Neural cell (in vitro differentiated cells): ENCODE results near the gene ATP11A. TPM values are rescaled to one million over a fixed set of nuclear protein-coding genes. Genes with fewer than 3 reads are reported as not detected.

ENCODE experiments used
- H2AFZ ChIP-seq: fragments of 200-600, 300-800 bp; sonication (generic), shearing (Covaris generic); 2 replicates; pipeline ENCODE4 v1.6.0; 2014; ENCODE audit warnings: low read depth, mild to moderate bottlenecking, antibody characterized with exemption, low read length, moderate library complexity
- H3F3A ChIP-seq: fragments of 200-600 bp; shearing (Covaris generic); 2 replicates; pipeline ENCODE4 v1.6.1; 2016; ENCODE audit warnings: mild to moderate bottlenecking, moderate library complexity, mixed read lengths, antibody characterized with exemption, low read length; ENCODE audit not compliant: insufficient read depth, poor library complexity, severe bottlenecking
- H3K27ac ChIP-seq: fragments of 200-600, 300-800 bp; sonication (generic), shearing (Covaris generic); 2 replicates; pipeline ENCODE4 v1.5.1; 2014; ENCODE audit warnings: mild to moderate bottlenecking, low read length, moderate library complexity
- H3K27me3 ChIP-seq: fragments of 300-800, 200-600 bp; sonication (generic), shearing (Covaris generic); 2 replicates; pipeline ENCODE4 v1.6.0; 2014; ENCODE audit warnings: mild to moderate bottlenecking, low read depth, low read length, moderate library complexity; ENCODE audit not compliant: insufficient read depth
- H3K36me3 ChIP-seq: fragments of 300-800, 200-600 bp; sonication (generic), shearing (Covaris generic); 2 replicates; pipeline ENCODE4 v1.5.1; 2014; ENCODE audit warnings: mild to moderate bottlenecking, antibody characterized with exemption, low read length, moderate library complexity; ENCODE audit not compliant: insufficient read depth
- H3K4me2 ChIP-seq: fragments of 300-800, 200-600 bp; sonication (generic), shearing (Covaris generic); 2 replicates; pipeline ENCODE4 v1.6.0; 2014; ENCODE audit warnings: mild to moderate bottlenecking, low read length
- H3K4me3 ChIP-seq: fragments of 300-800, 200-600 bp; sonication (generic), shearing (Covaris generic); 2 replicates; pipeline ENCODE4 v1.5.1; 2014; ENCODE audit warnings: mild to moderate bottlenecking, low read length, moderate library complexity
- H3K79me2 ChIP-seq: fragments of 200-600 bp; shearing (Covaris generic); replicated peaks from 2 replicates; pipeline ENCODE4 v1.6.0; 2014; ENCODE audit warnings: mild to moderate bottlenecking, low read length, moderate library complexity; ENCODE audit not compliant: insufficient read depth
- H3K9ac ChIP-seq: fragments of 300-800, 200-600 bp; sonication (generic), shearing (Covaris generic); 2 replicates; pipeline ENCODE4 v1.6.1; 2016; ENCODE audit warnings: mild to moderate bottlenecking, low read length, mixed read lengths
- H3K9me2 ChIP-seq: fragments of 200-600 bp; shearing (Covaris generic); 2 replicates; pipeline ENCODE4 v1.6.1; 2016; ENCODE audit warnings: mild to moderate bottlenecking, low read length, mixed read lengths; ENCODE audit not compliant: insufficient read depth
- H3K9me3 ChIP-seq: fragments of 200-600, 300-800 bp; sonication (generic), shearing (Covaris generic); 2 replicates; pipeline ENCODE4 v1.6.1; 2016; ENCODE audit warnings: mild to moderate bottlenecking, mixed run types, low read length, moderate library complexity, mixed read lengths
- H4K20me1 ChIP-seq: fragments of 200-600 bp; shearing (Covaris generic); 2 replicates; pipeline ENCODE4 v1.6.1; 2016; ENCODE audit warnings: mild to moderate bottlenecking, mixed run types; ENCODE audit not compliant: insufficient read depth
- CTCF ChIP-seq: fragments of 450-650 bp; IDR thresholded peaks from 2 replicates; pipeline ENCODE4 v1.5.1; 2014; ENCODE audit warnings: antibody characterized with exemption, mild to moderate bottlenecking, moderate library complexity; ENCODE audit not compliant: poor library complexity, severe bottlenecking
- EP300 ChIP-seq: fragments of 450-650 bp; conservative IDR thresholded peaks from 2 replicates; pipeline ENCODE4 v1.6.1; 2014; ENCODE audit warnings: antibody characterized with exemption, mild to moderate bottlenecking, moderate library complexity; ENCODE audit not compliant: poor library complexity, severe bottlenecking
- MXI1 ChIP-seq: fragments of 450-650 bp; conservative IDR thresholded peaks from 2 replicates; pipeline ENCODE4 v1.6.1; 2014; ENCODE audit warnings: antibody characterized with exemption, mild to moderate bottlenecking; ENCODE audit not compliant: poor library complexity, severe bottlenecking
- RAD21 ChIP-seq: fragments of 450-650 bp; conservative IDR thresholded peaks from 2 replicates; pipeline ENCODE4 v1.6.1; 2014; ENCODE audit warnings: antibody characterized with exemption, mild to moderate bottlenecking, moderate library complexity
- REST ChIP-seq: IDR thresholded peaks from 2 replicates; pipeline ENCODE4 v1.6.1; 2012; ENCODE audit warnings: borderline replicate concordance
- polyA plus RNA-seq: library from polyadenylated mRNA; depleted of rRNA; stranded (reverse); fragments of >200 nt; gene quantifications from 2 replicates; pipeline ENCODE4 v1.2.3, GENCODE V29; 2014

Gene ATP11A
- polyA plus RNA-seq, 1 donor from 2014 or later: 3.0 TPM

- Histone ChIP-seq H3K27me3 (no peaks in the 10 kb centered on the region), H3F3A (no peaks in the 10 kb centered on the region), H3K9ac (no peak overlapping the region), H3K4me3 (no peak overlapping the region), H3K9me2 (no peaks in the 10 kb centered on the region), H3K27ac (no peak overlapping the region), H3K36me3 (peaks cover 10% of the 10 kb centered on the region), H3K9me3 (no peaks in the 10 kb centered on the region), H2AFZ (no peak overlapping the region), H3K79me2 (no peaks in the 10 kb centered on the region), H3K4me2 (no peak overlapping the region), H4K20me1 (no peaks in the 10 kb centered on the region)
- TF ChIP-seq MXI1: no peak
These were observed 128.3 kb downstream of the ATP11A start for GRCh38 chr13:112818040-112818697.

- peaks cover 10% of the 10 kb centered on the region for H3K36me3 ChIP-seq
- no peaks in the 10 kb centered on the region for H3F3A ChIP-seq
These were observed 128.8 kb downstream of the ATP11A start for GRCh38 chr13:112818698-112819045.

More at GRCh38 chr13:112818698-112819045, 128.8 kb downstream of the ATP11A start:
- no peak overlapping the region for H3K9ac ChIP-seq
- H3K27ac ChIP-seq: no peak overlapping the region
- H3K9me3 ChIP-seq: no peaks in the 10 kb centered on the region
- H3K4me3 ChIP-seq: no peak overlapping the region
- H3K27me3 ChIP-seq: no peaks in the 10 kb centered on the region
- H2AFZ ChIP-seq: no peak overlapping the region
- no peak overlapping the region for H3K4me2 ChIP-seq
- TF ChIP-seq CTCF: no peak
- no peak for TF ChIP-seq RAD21
- TF ChIP-seq EP300: no peak
- no peak for TF ChIP-seq REST
- no peaks in the 10 kb centered on the region for H3K79me2 ChIP-seq
- H3K9me2 ChIP-seq: no peaks in the 10 kb centered on the region
- H4K20me1 ChIP-seq: no peaks in the 10 kb centered on the region
